ENCODE results near the gene NPSR1.
"Not testable (repeated sequence)": the region's sequence is repeated elsewhere in the genome, so short reads cannot be mapped to it uniquely, and the experiment has no call there.

The NPSR1 gene

GRCh38 chr7:34878944-34879735 is 221.1 kb downstream of the NPSR1 start:
- DNase-seq = not testable (repeated sequence)

DNA sequence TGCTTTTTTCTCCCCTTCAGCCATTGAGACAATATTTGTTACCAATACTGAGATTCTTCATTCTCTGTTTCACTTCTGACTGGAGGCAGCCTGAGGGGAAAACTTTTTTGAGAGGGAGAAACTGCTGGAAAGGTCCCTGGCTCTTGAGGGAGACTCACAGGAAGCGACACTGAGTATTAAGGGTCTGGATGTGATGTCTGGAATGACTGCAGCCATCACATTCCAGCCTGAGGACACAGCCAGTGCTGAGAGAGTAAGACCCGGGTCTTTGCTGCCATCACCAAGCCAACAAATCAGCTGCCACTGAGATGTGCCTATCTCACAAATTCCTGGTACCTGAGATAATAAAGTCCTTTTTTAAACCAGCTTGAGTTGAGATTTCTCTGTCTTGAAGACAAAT is 221.9 kb downstream of the NPSR1 start:
- DNase-seq = no peak

DNA sequence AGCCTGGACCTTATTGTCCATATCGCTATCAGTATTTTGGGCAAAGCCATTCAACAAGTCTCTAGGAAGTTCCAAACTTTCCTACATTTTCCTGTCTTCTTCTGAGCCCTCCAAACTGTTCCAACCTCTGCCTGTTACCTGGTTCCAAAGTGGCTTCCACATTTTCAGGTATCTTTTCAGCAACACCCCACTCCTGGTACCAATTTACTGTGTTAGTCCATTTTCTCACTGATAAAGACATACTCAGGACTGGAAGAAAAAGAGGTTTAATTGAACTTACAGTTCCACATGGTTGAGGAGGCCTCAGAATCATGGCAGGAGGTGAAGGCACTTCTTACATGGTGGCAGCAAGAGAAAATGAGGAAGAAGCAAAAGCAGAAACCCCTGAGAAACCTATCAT is 225.8 kb downstream of the NPSR1 start:
- not testable (repeated sequence) for DNase-seq

- DNase-seq = no peak
These were observed 228.8 kb downstream of the NPSR1 start for GRCh38 chr7:34886856-34887255.

DNA sequence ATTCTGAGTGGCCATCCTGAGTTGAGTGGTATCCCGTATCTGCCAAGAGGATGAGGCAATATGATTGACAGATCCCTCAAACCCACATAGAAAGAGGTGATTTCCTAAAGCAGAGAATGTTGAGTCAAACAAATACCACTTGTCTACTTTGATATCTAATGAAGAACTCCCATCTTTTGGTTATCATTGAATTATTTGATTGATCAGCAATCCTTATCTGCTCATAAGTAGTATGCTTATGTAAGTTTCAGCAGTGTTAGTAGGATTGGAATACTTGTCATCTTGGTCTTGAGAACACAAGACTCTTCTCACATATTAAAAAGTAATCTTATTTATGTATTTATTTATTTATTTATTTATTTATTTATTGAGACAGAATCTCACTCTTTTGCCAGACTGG is 231.9 kb downstream of the NPSR1 start:
- no peak for DNase-seq

GRCh38 chr7:34895202-34895601 is 237.2 kb downstream of the NPSR1 start:
- DNase-seq = no peak
